Endodermal cell (in vitro differentiated cells): ENCODE data around the gene MAP3K5. TPM values are rescaled to one million over a fixed set of nuclear protein-coding genes. Genes with fewer than 3 reads are reported as not detected.

Source experiments
- DNase-seq: peaks from one replicate; pipeline ENCODE4 v3.0.0-alpha.2; 2017
- H3K27ac ChIP-seq: 2 replicates; pipeline ENCODE4 v1.5.1; 2013; ENCODE audit warnings: mild to moderate bottlenecking, low read depth, low read length, moderate library complexity
- H3K27me3 ChIP-seq: 2 replicates; pipeline ENCODE4 v1.6.1; 2013; ENCODE audit warnings: mild to moderate bottlenecking, low read length, moderate library complexity; ENCODE audit not compliant: insufficient read depth, control insufficient read depth, poor library complexity, severe bottlenecking
- H3K36me3 ChIP-seq: 2 replicates; pipeline ENCODE4 v1.7.0; 2013; ENCODE audit warnings: mild to moderate bottlenecking, low read length, moderate library complexity; ENCODE audit not compliant: control insufficient read depth, insufficient read depth
- H3K4me1 ChIP-seq: one replicate; pipeline ENCODE4 v1.7.0; 2013; ENCODE audit warnings: low read length; ENCODE audit not compliant: control insufficient read depth, insufficient read depth
- H3K4me3 ChIP-seq: 2 replicates; pipeline ENCODE4 v1.5.1; 2013; ENCODE audit warnings: mild to moderate bottlenecking, low read length, moderate library complexity
- H3K9ac ChIP-seq: 2 replicates; pipeline ENCODE4 v1.6.1; 2013; ENCODE audit warnings: mild to moderate bottlenecking, low read length, moderate library complexity; ENCODE audit not compliant: poor library complexity, severe bottlenecking; ENCODE audit errors: extremely low read depth
- H3K9me3 ChIP-seq: 2 replicates; pipeline ENCODE4 v1.6.1; 2013; ENCODE audit warnings: mild to moderate bottlenecking, low read length, moderate library complexity; ENCODE audit not compliant: control insufficient read depth
- H3K27ac Mint-ChIP-seq: 2 replicates; pipeline ENCODE4 v1.8.0; 2020; ENCODE audit warnings: mixed read lengths
- H3K27me3 Mint-ChIP-seq: 2 replicates; pipeline ENCODE4 v1.8.0; 2021; ENCODE audit warnings: mild to moderate bottlenecking, mixed read lengths; ENCODE audit not compliant: insufficient read depth
- H3K36me3 Mint-ChIP-seq: 2 replicates; pipeline ENCODE4 v1.8.0; 2020; ENCODE audit warnings: low read depth, mixed read lengths
- H3K4me1 Mint-ChIP-seq: 2 replicates; pipeline ENCODE4 v1.8.0; 2020; ENCODE audit warnings: mixed read lengths
- H3K4me3 Mint-ChIP-seq: 2 replicates; pipeline ENCODE4 v1.8.0; 2020; ENCODE audit warnings: mild to moderate bottlenecking, moderate library complexity, mixed read lengths
- H3K9me3 Mint-ChIP-seq: 2 replicates; pipeline ENCODE4 v1.8.0; 2020; ENCODE audit warnings: mild to moderate bottlenecking, mixed read lengths
- CTCF ChIP-seq: fragments of 200-600 bp; sonication (generic); conservative IDR thresholded peaks from 2 replicates; pipeline ENCODE4 v1.5.0; 2021; ENCODE audit warnings: antibody characterized with exemption, mild to moderate bottlenecking
- WGBS, 2 experiments: methylation state at CpG; one replicate each; pipeline versions ENCODE4 v1.1.5 to v1.1.7; 2013; ENCODE audit warnings: missing lambda C conversion rate in 2 of 2, mixed read lengths in 1 of 2; ENCODE audit not compliant: insufficient coverage in 1 of 2, insufficient read length in 1 of 2; 5-methylcytosine and 5-hydroxymethylcytosine counted together
- total RNA-seq, 2 donors: library from RNA; stranded (reverse); fragmentation: NEBNext Ultra II Directional in 1 of 2; extraction: Animal tissue kit (Norgen Biotek cat#: 25700) in 1 of 2; gene quantifications; 2 replicates in 1 of 2; 3 replicates in 1 of 2; pipeline ENCODE4 v1.2.1, GENCODE V29; 2021

The MAP3K5 gene
- total RNA-seq, 2 donors from 2014 or later, result 1.6 to 3.4 TPM

- 91 to 100% methylated on average over 1 to 3 of the region's 6 CpGs for WGBS, 2 experiments
- Mint-ChIP-seq H3K9me3 (no peaks in the 10 kb centered on the region), H3K4me1 (no peaks in the 10 kb centered on the region), H3K4me3 (no peak overlapping the region), H3K27ac (no peak overlapping the region), H3K27me3 (no peaks in the 10 kb centered on the region), H3K36me3 (no peaks in the 10 kb centered on the region)
- no peak for DNase-seq
- no peaks in the 10 kb centered on the region for H3K4me1 ChIP-seq
- no peaks in the 10 kb centered on the region for H3K36me3 ChIP-seq
- H3K27me3 ChIP-seq, result no peaks in the 10 kb centered on the region
- H3K9me3 ChIP-seq, result no peaks in the 10 kb centered on the region
- TF ChIP-seq CTCF, result no peak
- no peak overlapping the region for H3K27ac ChIP-seq
- no peak overlapping the region for H3K4me3 ChIP-seq
- H3K9ac ChIP-seq, result no peak overlapping the region
These were observed 228.7 kb downstream of the MAP3K5 start for GRCh38 chr6:136563386-136564152.

GRCh38 chr6:136562211-136562610, 230.1 kb downstream of the MAP3K5 start:
- no peaks in the 10 kb centered on the region for H3K36me3 ChIP-seq
- no peak for DNase-seq
- H3K4me1 ChIP-seq, result no peaks in the 10 kb centered on the region
- Mint-ChIP-seq H3K27ac (no peak overlapping the region), H3K27me3 (no peaks in the 10 kb centered on the region), H3K36me3 (no peaks in the 10 kb centered on the region), H3K9me3 (no peaks in the 10 kb centered on the region), H3K4me1 (no peaks in the 10 kb centered on the region), H3K4me3 (no peak overlapping the region)
- no peak overlapping the region for H3K9ac ChIP-seq
- no peaks in the 10 kb centered on the region for H3K27me3 ChIP-seq
- no peak overlapping the region for H3K27ac ChIP-seq
- no peak overlapping the region for H3K4me3 ChIP-seq
- no peak for TF ChIP-seq CTCF
- no peaks in the 10 kb centered on the region for H3K9me3 ChIP-seq
- 97% methylated on average over 2 of the region's 2 CpGs; no CpG with 5 or more reads in 1 of the 2 experiments for WGBS, 2 experiments

GRCh38 chr6:136553166-136553787, 239.0 kb downstream of the MAP3K5 start:
- no peak overlapping the region for H3K27ac ChIP-seq
- Mint-ChIP-seq H3K9me3 (no peaks in the 10 kb centered on the region), H3K27ac (no peak overlapping the region), H3K4me1 (peaks cover 15% of the 10 kb centered on the region), H3K36me3 (no peaks in the 10 kb centered on the region), H3K27me3 (peaks cover 39% of the 10 kb centered on the region), H3K4me3 (no peak overlapping the region)
- H3K4me3 ChIP-seq, result no peak overlapping the region
- no peak for DNase-seq
- H3K27me3 ChIP-seq, result peaks cover 50% of the 10 kb centered on the region
- no peaks in the 10 kb centered on the region for H3K4me1 ChIP-seq
- 88% methylated on average over 5 of the region's 5 CpGs for WGBS, 2 experiments
- no peak for TF ChIP-seq CTCF
- H3K36me3 ChIP-seq, result no peaks in the 10 kb centered on the region
- H3K9ac ChIP-seq, result no peak overlapping the region
- no peaks in the 10 kb centered on the region for H3K9me3 ChIP-seq
